PC-3 (cell line): Measurements from ENCODE around the gene SELENOI. TPM values are rescaled to one million over a fixed set of nuclear protein-coding genes. Genes with fewer than 3 reads are reported as not detected.
"Not testable (repeated sequence)": the region's sequence is repeated elsewhere in the genome, so short reads cannot be mapped to it uniquely, and the experiment has no call there.

ENCODE experiments used
- ATAC-seq: fragments of 200-7000 bp; cut with Tn5 transposase; 2 replicates; pipeline ENCODE4 v1.9.1; 2020; ENCODE audit warnings: mild to moderate bottlenecking, moderate library complexity
- BruUV-seq: library from RNA; stranded (reverse); fragments of 400-500 nt; replicated peaks from 2 replicates; lab custom pipeline; 2021; lab: Mats Ljungman, UMichigan
- CTCF ChIA-PET: fragments of 300-600 bp; sonication (Branson Sonifier 250); formaldehyde crosslinking; loops from one replicate; lab custom pipeline; 2022; ENCODE audit warnings: antibody characterized with exemption; lab: Charles Lee
- POLR2A ChIA-PET: fragments of 300-600 bp; sonication (Branson Sonifier 250); formaldehyde crosslinking; loops from one replicate; lab custom pipeline; 2022; ENCODE audit warnings: antibody characterized with exemption; ENCODE audit not compliant: unreplicated experiment; lab: Charles Lee
- DNase-seq: peaks from one replicate; pipeline ENCODE4 v3.0.0-alpha.2; 2015
- H2AFZ ChIP-seq: fragments of 300-600 bp; sonication (generic); 2 replicates; pipeline ENCODE4 v1.6.0; 2016; ENCODE audit warnings: antibody characterized with exemption, low read length
- H3F3A ChIP-seq: fragments of 300-600 bp; sonication (generic); one replicate; pipeline ENCODE4 v1.6.0; 2017; ENCODE audit warnings: antibody characterized with exemption, low read length, control low read depth, mild to moderate bottlenecking; ENCODE audit not compliant: unreplicated experiment
- H3K27ac ChIP-seq: fragments of 300-600 bp; sonication (generic); 2 replicates; pipeline ENCODE4 v1.5.1; 2016; ENCODE audit warnings: mild to moderate bottlenecking, low read length
- H3K27me3 ChIP-seq: fragments of 300-600 bp; sonication (generic); 2 replicates; pipeline ENCODE4 v1.6.1; 2016; ENCODE audit warnings: low read length, mixed read lengths
- H3K36me3 ChIP-seq: fragments of 300-600 bp; sonication (generic); 2 replicates; pipeline ENCODE4 v1.6.1; 2016; ENCODE audit warnings: low read depth, mixed run types, low read length, mixed read lengths
- H3K4me1 ChIP-seq: fragments of 300-600 bp; sonication (generic); 2 replicates; pipeline ENCODE4 v1.5.1; 2016; ENCODE audit warnings: low read length; ENCODE audit not compliant: insufficient read depth
- H3K4me2 ChIP-seq: fragments of 300-600 bp; sonication (generic); 2 replicates; pipeline ENCODE4 v1.6.0; 2016; ENCODE audit warnings: low read length
- H3K4me3 ChIP-seq: fragments of 300-600 bp; sonication (generic); 2 replicates; pipeline ENCODE4 v1.5.1; 2016; ENCODE audit warnings: mild to moderate bottlenecking, low read length, mixed read lengths
- H3K79me2 ChIP-seq: fragments of 300-600 bp; sonication (generic); 2 replicates; pipeline ENCODE4 v1.6.1; 2017; ENCODE audit warnings: low read length, mixed read lengths
- H3K9ac ChIP-seq: fragments of 300-600 bp; sonication (generic); 2 replicates; pipeline ENCODE4 v1.6.0; 2016; ENCODE audit warnings: mild to moderate bottlenecking, low read length
- H3K9me2 ChIP-seq: fragments of 300-600 bp; sonication (generic); replicated peaks from 2 replicates; pipeline ENCODE4 v1.6.1; 2016; ENCODE audit warnings: mixed run types, low read length, mixed read lengths
- H3K9me3 ChIP-seq: fragments of 300-600 bp; sonication (generic); 2 replicates; pipeline ENCODE4 v1.6.1; 2016; ENCODE audit warnings: low read length, mixed read lengths
- H4K20me1 ChIP-seq: fragments of 300-600 bp; sonication (generic); 2 replicates; pipeline ENCODE4 v1.6.1; 2016; ENCODE audit warnings: low read length, mixed read lengths
- EZH2 ChIP-seq: fragments of 300-600 bp; sonication (generic); IDR thresholded peaks from one replicate; pipeline ENCODE4 v1.6.1; 2017; ENCODE audit warnings: antibody characterized with exemption, mild to moderate bottlenecking, low read length; ENCODE audit not compliant: unreplicated experiment
- EZH2phosphoT487 ChIP-seq: fragments of 300-600 bp; sonication (generic); IDR thresholded peaks from 2 replicates; pipeline ENCODE4 v1.6.1; 2018; ENCODE audit warnings: mild to moderate bottlenecking, antibody characterized with exemption, low read length, borderline replicate concordance
- intact Hi-C: fragments of 100-400 bp; cut with micrococcal nuclease; formaldehyde crosslinking; loops from 2 replicates; pipeline ENCODE4 v1.9.0; 2023
- total RNA-seq: library from RNA; depleted of rRNA; stranded (reverse); fragments of >200 nt; gene quantifications from 2 replicates; pipeline ENCODE4 v1.2.3, GENCODE V29; 2014
- TF ChIP-seq, protein P1 (sequence below): fragments of 300-600 bp; sonication (generic); conservative IDR thresholded peaks from 2 replicates; pipeline ENCODE4 v1.5.1; 2017; ENCODE audit warnings: antibody characterized with exemption, low read depth, mild to moderate bottlenecking, low read length

The SELENOI gene
- total RNA-seq, 1 experiment from 2014 or later: 22.3 TPM

DNA sequence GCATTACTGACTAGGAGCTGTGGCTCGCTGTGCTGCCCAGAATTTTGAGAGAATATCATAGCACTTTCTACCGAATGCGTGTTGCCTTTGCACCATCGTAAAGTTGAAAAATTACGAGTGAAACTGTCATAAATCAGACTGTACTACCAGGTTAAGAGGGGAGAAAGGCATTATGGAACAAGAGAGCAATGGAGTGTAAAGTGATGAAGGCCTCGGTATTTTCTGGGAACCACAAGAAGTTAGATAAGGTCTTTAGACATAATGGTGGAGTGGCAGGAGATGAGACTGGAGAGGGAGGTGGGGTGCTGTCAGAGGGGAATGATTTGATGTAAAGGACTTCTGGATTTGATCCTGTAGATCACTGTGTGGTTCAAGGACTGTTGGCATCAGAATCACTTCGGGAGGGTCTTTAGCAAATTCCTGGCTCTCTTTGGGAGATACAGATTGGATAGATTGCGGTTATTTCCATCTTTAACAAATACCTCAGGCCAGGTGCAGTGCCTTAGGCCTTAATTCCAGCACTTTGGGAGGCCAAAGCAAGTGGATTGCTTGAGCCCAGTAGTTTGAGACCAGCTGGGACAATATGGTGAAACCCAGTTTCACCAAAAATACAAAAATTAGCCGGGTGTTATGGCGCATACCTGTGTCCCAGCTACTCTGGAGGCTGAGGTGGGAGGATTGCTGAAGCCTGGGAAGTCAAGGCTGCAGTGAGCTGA is 5.6 kb downstream of the SELENOI start:
- Histone ChIP-seq H3K4me1 (peaks cover 40% of the 10 kb centered on the region), H3K79me2 (peaks cover 96% of the 10 kb centered on the region), H2AFZ (no peak overlapping the region), H3K9me2 (no peaks in the 10 kb centered on the region), H3K36me3 (no peaks in the 10 kb centered on the region), H3K4me2 (no peak overlapping the region), H3K27ac (no peak overlapping the region), H4K20me1 (peaks cover 24% of the 10 kb centered on the region), H3K4me3 (no peak overlapping the region), H3K9me3 (no peaks in the 10 kb centered on the region), H3K27me3 (no peaks in the 10 kb centered on the region), H3K9ac (no peak overlapping the region), H3F3A (no peaks in the 10 kb centered on the region)
- no TSS peak for BruUV-seq
- DNase-seq: no peak
- CTCF ChIA-PET: no interaction called here
- POLR2A ChIA-PET: no interaction called here
- ATAC-seq: no peak
- TF ChIP-seq EZH2 (no peak), EZH2phosphoT487 (no peak)
- TF ChIP-seq, protein P1, sequence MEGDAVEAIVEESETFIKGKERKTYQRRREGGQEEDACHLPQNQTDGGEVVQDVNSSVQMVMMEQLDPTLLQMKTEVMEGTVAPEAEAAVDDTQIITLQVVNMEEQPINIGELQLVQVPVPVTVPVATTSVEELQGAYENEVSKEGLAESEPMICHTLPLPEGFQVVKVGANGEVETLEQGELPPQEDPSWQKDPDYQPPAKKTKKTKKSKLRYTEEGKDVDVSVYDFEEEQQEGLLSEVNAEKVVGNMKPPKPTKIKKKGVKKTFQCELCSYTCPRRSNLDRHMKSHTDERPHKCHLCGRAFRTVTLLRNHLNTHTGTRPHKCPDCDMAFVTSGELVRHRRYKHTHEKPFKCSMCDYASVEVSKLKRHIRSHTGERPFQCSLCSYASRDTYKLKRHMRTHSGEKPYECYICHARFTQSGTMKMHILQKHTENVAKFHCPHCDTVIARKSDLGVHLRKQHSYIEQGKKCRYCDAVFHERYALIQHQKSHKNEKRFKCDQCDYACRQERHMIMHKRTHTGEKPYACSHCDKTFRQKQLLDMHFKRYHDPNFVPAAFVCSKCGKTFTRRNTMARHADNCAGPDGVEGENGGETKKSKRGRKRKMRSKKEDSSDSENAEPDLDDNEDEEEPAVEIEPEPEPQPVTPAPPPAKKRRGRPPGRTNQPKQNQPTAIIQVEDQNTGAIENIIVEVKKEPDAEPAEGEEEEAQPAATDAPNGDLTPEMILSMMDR: no peak
- intact Hi-C loops: no loop called here

DNA sequence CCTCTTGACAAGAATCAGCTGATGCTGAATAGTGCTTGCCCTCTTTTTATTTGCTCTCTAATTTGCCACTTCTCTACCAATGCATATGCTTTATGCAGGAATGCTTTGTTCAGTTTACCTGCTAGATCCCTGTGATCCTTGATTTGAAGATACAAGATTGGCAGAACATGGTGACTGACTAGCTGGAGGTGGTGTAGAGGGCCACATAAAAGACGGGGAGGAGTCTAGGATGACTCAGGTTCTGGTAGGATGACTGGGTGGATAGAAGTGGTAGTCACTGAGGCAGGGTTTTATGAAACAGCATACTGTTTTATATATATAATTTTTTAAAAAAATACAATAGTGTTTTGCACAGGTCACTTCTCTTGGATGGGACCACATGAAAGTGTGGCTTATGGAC is 6.9 kb downstream of the SELENOI start:
- H3K4me1 ChIP-seq: peaks cover 33% of the 10 kb centered on the region
- H3K36me3 ChIP-seq: 0 out of 2 replicates have a peak, but pooled peaks cover 4% of the 10 kb centered on the region
- peaks cover 96% of the 10 kb centered on the region for H3K79me2 ChIP-seq
- no TSS peak for BruUV-seq
- no peak overlapping the region for H3K4me3 ChIP-seq
- H3K9ac ChIP-seq: no peak overlapping the region
- no peaks in the 10 kb centered on the region for H3K9me2 ChIP-seq
- no peak overlapping the region for H3K27ac ChIP-seq
- H3K9me3 ChIP-seq: no peaks in the 10 kb centered on the region
- H2AFZ ChIP-seq: no peak overlapping the region
- H4K20me1 ChIP-seq: peaks cover 17% of the 10 kb centered on the region; the same call in 1 of the 2 replicates
- no peaks in the 10 kb centered on the region for H3K27me3 ChIP-seq
- peak; percentile 53 for ATAC-seq
- peak; percentile 69 for DNase-seq
- CTCF ChIA-PET: no interaction called here
- H3F3A ChIP-seq: no peaks in the 10 kb centered on the region
- intact Hi-C loops: no loop called here
- H3K4me2 ChIP-seq: no peak overlapping the region
- POLR2A ChIA-PET: no interaction called here
- TF ChIP-seq, protein P1: no peak
- TF ChIP-seq EZH2 (no peak), EZH2phosphoT487 (no peak)

DNA sequence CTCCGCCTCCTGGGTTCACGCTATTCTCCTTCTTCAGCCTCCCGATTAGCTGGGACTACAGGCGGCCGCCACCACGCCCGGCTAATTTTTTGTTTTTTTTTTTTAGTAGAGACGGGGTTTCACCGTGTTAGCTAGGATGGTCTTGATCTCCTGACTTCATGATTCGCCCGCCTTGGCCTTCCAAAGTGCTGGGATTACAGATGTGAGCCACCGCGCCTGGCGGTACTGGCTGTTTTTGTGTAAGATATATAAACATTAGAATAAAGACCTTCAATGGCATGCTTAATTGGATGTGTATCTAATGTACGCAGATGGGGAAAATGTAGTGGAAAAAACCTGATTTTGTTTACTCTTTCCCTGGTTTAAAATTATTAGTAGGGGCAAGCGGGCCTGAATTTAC is 8.5 kb downstream of the SELENOI start:
- H3K9me3 ChIP-seq, H3K36me3 ChIP-seq, DNase-seq, H3K27ac ChIP-seq, POLR2A ChIA-PET, H2AFZ ChIP-seq, CTCF ChIA-PET, H3K27me3 ChIP-seq, H3K9ac ChIP-seq, H3K9me2 ChIP-seq, H3K4me3 ChIP-seq, ATAC-seq, intact Hi-C loops, H3F3A ChIP-seq, BruUV-seq: not testable (repeated sequence)
- H4K20me1 ChIP-seq: peaks cover 17% of the 10 kb centered on the region; the same call in 1 of the 2 replicates
- peak overlapping the region; percentile 68 for H3K4me2 ChIP-seq
- peaks cover 96% of the 10 kb centered on the region for H3K79me2 ChIP-seq
- H3K4me1 ChIP-seq: peaks cover 25% of the 10 kb centered on the region
